ENCODE results near the gene LRRC52. TPM values are rescaled to one million over a fixed set of nuclear protein-coding genes. Genes with fewer than 3 reads are reported as not detected.

LRRC52 gene
- total and polyA plus RNA-seq, 4 donors: not detected

DNA sequence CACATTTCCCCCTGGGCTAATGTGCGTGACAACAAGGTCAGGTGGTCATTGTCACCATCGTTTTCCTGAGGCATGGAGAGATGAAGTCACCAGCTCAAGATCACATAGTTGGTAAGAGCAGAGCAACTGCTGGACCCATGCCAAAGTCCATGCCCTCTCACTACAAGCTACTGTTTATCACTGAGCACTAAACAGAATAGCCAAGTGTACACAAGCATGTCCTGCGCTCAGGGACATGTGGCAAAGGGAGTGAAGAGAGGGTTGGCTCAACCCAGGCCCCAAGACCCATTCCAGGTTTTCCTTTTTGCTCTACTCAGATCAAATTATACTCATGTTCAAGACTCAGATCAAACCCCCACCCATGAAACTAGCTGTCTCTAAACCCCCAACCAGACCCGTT, 20.8 kb downstream of the LRRC52 start:
- no peak for DNase-seq (ENCODE audit: low spot score)
- no peak overlapping the region for H3K4me3 ChIP-seq (ENCODE audit: low read depth in 1 of 3, low read length in 3 of 3)
- H3K27ac ChIP-seq (ENCODE audit: low read depth in 1 of 2, low read length in 2 of 2): no peak overlapping the region
- 68% methylated on average over 4 of the region's 4 CpGs for WGBS
- TF ChIP-seq JUND (IDR thresholded peaks at IDR 0.05) (no peak), FOXA2 (IDR thresholded peaks at IDR 0.05) (no peak), ZBTB33 (IDR thresholded peaks at IDR 0.05) (no peak), TAF1 (conservative IDR thresholded peaks at IDR 0.05) (no peak), GABPA (IDR thresholded peaks at IDR 0.05 in 1 of 2, conservative IDR thresholded peaks at IDR 0.05 in 1 of 2) (no peak), FOXA1 (IDR thresholded peaks at IDR 0.05) (no peak), HNF4G (IDR thresholded peaks at IDR 0.05) (no peak), HNF4A (conservative IDR thresholded peaks at IDR 0.05) (no peak), SP1 (IDR thresholded peaks at IDR 0.05) (no peak), YY1 (IDR thresholded peaks at IDR 0.05) (no peak), EGR1 (IDR thresholded peaks at IDR 0.05; ENCODE audit: low read depth in 2 of 2) (no peak), RAD21 (IDR thresholded peaks at IDR 0.05) (no peak), RXRA (IDR thresholded peaks at IDR 0.05) (no peak), NR2F2 (IDR thresholded peaks at IDR 0.05) (no peak), ATF3 (IDR thresholded peaks at IDR 0.05) (no peak)
- TF ChIP-seq, protein P1, sequence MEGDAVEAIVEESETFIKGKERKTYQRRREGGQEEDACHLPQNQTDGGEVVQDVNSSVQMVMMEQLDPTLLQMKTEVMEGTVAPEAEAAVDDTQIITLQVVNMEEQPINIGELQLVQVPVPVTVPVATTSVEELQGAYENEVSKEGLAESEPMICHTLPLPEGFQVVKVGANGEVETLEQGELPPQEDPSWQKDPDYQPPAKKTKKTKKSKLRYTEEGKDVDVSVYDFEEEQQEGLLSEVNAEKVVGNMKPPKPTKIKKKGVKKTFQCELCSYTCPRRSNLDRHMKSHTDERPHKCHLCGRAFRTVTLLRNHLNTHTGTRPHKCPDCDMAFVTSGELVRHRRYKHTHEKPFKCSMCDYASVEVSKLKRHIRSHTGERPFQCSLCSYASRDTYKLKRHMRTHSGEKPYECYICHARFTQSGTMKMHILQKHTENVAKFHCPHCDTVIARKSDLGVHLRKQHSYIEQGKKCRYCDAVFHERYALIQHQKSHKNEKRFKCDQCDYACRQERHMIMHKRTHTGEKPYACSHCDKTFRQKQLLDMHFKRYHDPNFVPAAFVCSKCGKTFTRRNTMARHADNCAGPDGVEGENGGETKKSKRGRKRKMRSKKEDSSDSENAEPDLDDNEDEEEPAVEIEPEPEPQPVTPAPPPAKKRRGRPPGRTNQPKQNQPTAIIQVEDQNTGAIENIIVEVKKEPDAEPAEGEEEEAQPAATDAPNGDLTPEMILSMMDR (IDR thresholded peaks at IDR 0.05; ENCODE audit: low read depth, low read length, missing input control): no peak
- TF ChIP-seq, protein P2, sequence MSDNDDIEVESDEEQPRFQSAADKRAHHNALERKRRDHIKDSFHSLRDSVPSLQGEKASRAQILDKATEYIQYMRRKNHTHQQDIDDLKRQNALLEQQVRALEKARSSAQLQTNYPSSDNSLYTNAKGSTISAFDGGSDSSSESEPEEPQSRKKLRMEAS (IDR thresholded peaks at IDR 0.05): no peak
- TF ChIP-seq, protein P3, sequence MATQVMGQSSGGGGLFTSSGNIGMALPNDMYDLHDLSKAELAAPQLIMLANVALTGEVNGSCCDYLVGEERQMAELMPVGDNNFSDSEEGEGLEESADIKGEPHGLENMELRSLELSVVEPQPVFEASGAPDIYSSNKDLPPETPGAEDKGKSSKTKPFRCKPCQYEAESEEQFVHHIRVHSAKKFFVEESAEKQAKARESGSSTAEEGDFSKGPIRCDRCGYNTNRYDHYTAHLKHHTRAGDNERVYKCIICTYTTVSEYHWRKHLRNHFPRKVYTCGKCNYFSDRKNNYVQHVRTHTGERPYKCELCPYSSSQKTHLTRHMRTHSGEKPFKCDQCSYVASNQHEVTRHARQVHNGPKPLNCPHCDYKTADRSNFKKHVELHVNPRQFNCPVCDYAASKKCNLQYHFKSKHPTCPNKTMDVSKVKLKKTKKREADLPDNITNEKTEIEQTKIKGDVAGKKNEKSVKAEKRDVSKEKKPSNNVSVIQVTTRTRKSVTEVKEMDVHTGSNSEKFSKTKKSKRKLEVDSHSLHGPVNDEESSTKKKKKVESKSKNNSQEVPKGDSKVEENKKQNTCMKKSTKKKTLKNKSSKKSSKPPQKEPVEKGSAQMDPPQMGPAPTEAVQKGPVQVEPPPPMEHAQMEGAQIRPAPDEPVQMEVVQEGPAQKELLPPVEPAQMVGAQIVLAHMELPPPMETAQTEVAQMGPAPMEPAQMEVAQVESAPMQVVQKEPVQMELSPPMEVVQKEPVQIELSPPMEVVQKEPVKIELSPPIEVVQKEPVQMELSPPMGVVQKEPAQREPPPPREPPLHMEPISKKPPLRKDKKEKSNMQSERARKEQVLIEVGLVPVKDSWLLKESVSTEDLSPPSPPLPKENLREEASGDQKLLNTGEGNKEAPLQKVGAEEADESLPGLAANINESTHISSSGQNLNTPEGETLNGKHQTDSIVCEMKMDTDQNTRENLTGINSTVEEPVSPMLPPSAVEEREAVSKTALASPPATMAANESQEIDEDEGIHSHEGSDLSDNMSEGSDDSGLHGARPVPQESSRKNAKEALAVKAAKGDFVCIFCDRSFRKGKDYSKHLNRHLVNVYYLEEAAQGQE (IDR thresholded peaks at IDR 0.05): no peak
- no peak overlapping the region for H3K9ac ChIP-seq (ENCODE audit: low read depth in 1 of 2, low read length in 2 of 2)
- no peaks in the 10 kb centered on the region for H3K9me3 ChIP-seq (ENCODE audit: control insufficient read depth in 4 of 4, low read length in 3 of 4)
- no peaks in the 10 kb centered on the region for H3K4me1 ChIP-seq (ENCODE audit: control insufficient read depth in 4 of 4, insufficient read depth in 4 of 4, low read length in 3 of 4)
- H3K27me3 ChIP-seq (ENCODE audit: control insufficient read depth in 4 of 4, insufficient read depth in 4 of 4, low read length in 3 of 4): no peaks in the 10 kb centered on the region
- no peaks in the 10 kb centered on the region for H3K36me3 ChIP-seq (ENCODE audit: control insufficient read depth in 4 of 4, insufficient read depth in 3 of 4, low read depth in 1 of 4, low read length in 3 of 4)
